Frontal cortex (tissue), 4 donors: ENCODE measurements around the gene NSA2. TPM values are rescaled to one million over a fixed set of nuclear protein-coding genes. Genes with fewer than 3 reads are reported as not detected.

Experiments used
- DNase-seq, 2 donors: peaks; one replicate each; pipeline ENCODE4 v3.0.0; 2012; ENCODE audit warnings: low spot score in 2 of 2
- FAIRE-seq: peaks from 2 replicates; lab custom pipeline; 2012; peaks lifted over from hg19 to GRCh38; lab: Jason Lieb, UNC
- small RNA-seq: library from RNA; depleted of rRNA; stranded (forward); fragments of <200 nt; gene quantifications from one replicate; pipeline ENCODE3, GENCODE V24; 2014
- total RNA-seq: library from RNA; depleted of rRNA; stranded (reverse); fragments of >200 nt; gene quantifications from one replicate; pipeline ENCODE4 v1.2.3, GENCODE V29; 2014
- donor health status: control.
- donor health status: control.
- donor health status: control.

NSA2 gene
- total RNA-seq, 1 donor from 2014 or later: 72.2 TPM

DNA sequence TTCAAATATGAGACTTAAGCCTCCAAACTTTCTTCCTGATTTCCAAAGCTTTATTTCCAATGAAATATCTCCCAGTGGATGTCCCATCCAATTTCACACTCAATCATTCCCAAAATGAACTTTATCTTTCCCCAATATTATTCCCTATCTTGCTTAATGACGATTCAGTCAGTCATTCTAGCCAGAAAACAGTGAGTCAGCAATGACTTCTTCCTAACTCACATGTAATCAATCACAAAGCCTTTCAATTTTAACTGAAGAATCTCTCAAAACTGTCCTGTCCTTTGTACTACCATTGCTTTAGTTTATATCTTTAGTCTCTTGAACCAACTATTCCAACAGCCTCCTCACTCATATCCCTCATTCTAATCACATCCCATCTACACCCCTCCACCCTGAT lies 34.9 kb downstream of the NSA2 start:
- FAIRE-seq: no peak
- no peak for DNase-seq

DNA sequence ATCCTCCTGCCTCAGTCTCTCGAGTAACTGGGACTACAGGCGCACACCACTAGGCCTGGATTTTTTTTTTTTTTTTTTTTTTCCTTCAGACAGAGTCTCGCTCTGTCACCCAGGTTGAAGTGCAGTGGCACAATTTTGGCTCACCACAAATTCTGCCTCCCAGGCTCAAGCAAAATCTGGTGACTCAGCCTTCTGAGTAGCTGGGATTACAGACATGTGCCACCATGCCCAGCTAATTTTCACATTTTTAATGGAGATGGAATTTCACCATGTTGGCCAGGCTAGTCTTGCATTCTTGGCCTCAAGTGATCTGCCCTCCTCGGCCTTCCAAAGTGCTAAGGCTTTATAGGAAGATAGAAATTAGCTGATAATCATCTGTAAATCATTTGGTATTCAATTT lies 43.9 kb downstream of the NSA2 start:
- DNase-seq (no peak), FAIRE-seq (no peak)

DNA sequence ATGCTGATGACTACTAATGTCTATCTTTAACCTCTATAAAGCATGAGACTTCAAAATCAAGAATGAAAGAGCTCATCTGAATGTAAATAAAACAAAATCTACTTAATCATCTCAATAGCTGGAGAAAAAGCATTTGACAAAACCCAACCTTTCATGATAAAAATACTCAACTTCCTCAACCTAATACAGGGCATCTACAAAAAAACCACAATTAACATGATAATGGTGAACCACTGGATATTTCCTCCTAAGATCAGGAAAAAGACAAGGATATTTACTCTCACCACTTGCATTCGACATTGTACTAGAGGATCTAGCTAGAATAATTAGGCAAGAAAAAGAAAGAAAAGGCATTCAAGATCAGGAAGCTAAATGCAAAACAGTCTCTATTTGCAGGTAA lies 49.8 kb downstream of the NSA2 start:
- FAIRE-seq (no peak), DNase-seq (no peak)

DNA sequence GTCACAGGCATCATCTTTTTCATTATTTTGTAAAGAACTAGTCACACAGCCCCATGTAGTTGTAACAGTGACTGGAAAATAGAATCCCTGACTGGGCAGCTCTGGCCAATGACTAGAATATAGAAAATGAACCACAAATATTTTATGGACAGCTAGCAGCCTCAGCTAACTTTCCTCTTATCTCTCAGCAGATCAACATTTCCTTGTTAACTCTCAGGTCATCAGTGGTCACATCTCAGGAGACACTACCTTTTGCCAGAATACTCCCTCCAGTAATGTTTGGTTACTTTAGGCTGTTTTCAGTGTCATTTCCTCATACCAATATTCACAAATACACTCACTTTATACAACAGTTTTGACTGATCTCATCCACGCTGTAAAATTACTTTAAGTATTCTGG lies 55.2 kb downstream of the NSA2 start:
- no peak for DNase-seq
- no peak for FAIRE-seq

DNA sequence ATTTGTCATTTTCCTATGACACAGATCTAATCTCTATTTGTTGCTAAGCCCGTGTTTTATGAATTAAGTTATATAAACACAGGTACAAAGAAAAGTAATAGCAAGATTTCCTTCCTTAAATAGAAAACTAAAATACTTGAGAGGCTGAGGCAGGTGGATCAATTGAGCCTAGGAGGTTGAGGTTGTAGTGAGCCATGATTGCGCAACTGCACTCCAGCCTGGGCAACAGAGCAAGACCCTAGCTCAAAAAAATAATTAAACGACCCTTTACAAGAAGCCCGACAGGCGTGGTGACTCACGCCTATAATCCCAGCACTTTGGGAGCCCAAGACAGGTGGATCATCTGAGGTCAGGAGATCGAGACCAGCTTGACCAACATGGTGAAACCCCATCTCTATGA lies 62.4 kb downstream of the NSA2 start:
- DNase-seq (no peak), FAIRE-seq (no peak)

Small RNAs within 50 kb of the gene (small RNA-seq; reads per million reads assigned to genes)
- not detected for gene RNU6-658P

Other genes with a start within 250 kb of the NSA2 start
- 1,653 TPM for gene ENC1, start 126.5 kb upstream of the NSA2 start, total RNA-seq
- gene HEXB, start 82.0 kb upstream of the NSA2 start, total RNA-seq: 29.8 TPM
- gene GFM2, start 132 bp upstream of the NSA2 start, total RNA-seq: 66.4 TPM
- 75.4 TPM for gene FAM169A, start 99.1 kb downstream of the NSA2 start, total RNA-seq